Hindlimb muscle (tissue), 1 donor: ENCODE data around the gene RNF214. TPM values are rescaled to one million over a fixed set of nuclear protein-coding genes. Genes with fewer than 3 reads are reported as not detected.
"Not testable (repeated sequence)": the region's sequence is repeated elsewhere in the genome, so short reads cannot be mapped to it uniquely, and the experiment has no call there.

Source experiments
- DNase-seq: peaks from one replicate; pipeline ENCODE4 v3.0.0-alpha.2; 2013
- polyA plus RNA-seq: library from polyadenylated mRNA; unstranded; fragments of 120-200 nt; gene quantifications from one replicate; pipeline ENCODE4 v1.2.1, GENCODE V29; 2013; ENCODE audit not compliant: insufficient read length

Gene RNF214
- polyA plus RNA-seq, 1 donor = 20.9 TPM

DNA sequence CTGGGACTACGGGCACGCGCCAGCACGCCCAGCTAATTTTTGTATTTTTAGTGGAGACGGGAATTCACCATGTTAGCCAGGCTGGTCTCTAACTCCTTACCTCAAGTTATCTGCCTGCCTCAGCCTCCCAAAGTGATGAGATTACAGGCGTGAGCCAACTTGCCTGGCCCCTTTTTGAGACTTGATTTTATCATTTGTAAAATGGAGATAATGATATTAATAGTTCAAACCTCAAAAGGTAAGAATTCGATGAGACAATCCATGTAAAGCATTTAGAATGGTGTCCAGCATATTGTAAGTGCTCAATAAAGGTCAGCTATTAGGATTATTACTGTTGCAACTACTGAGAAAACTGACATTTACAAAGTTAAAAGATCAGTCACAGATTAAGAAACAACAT, 86.3 kb downstream of the RNF214 start:
- no peak for DNase-seq

DNA sequence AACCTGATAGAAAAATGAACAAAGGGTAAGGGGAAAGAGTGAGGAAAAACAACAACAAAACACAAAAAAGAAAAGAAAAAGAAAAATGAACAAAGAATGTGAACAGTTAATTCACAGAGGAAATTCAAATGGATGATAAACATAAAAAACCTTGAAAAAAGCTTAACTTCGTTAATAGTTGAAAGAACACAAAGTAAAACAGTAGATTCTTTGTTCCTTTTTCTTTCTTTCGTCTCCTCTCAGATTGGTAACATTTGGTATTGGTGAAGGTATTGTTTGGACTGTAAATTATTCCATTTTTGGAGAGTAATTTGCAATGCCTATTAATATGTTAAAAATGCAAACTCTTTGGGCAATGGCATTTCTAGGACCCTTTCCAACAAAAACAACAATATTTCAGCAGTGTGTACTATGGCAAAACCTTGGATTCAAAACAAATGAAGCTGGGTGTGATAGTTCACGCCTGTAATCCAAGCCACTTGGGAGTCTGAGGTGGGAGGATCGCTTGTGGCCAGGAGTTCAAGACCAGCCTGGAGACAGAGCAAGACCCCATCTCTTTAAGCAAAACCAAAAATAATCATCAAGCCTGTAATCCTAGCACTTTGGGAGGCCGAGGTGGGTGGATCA, 86.9 kb downstream of the RNF214 start:
- DNase-seq = no peak

DNA sequence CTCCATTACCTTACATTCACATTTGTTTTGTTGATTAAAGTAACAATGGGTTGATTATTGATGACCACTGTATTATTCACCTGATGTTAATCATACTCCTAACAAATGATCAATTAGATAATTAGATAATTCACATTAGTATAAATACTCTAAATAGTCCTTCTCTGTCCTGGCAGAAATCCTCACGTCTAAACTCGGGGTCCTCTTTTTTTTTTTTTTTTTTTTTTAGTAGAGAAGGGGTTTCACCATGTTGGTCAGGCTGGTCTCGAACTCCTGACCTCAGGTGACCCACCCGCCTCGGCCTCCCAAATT, 94.7 kb downstream of the RNF214 start:
- not testable (repeated sequence) for DNase-seq

DNA sequence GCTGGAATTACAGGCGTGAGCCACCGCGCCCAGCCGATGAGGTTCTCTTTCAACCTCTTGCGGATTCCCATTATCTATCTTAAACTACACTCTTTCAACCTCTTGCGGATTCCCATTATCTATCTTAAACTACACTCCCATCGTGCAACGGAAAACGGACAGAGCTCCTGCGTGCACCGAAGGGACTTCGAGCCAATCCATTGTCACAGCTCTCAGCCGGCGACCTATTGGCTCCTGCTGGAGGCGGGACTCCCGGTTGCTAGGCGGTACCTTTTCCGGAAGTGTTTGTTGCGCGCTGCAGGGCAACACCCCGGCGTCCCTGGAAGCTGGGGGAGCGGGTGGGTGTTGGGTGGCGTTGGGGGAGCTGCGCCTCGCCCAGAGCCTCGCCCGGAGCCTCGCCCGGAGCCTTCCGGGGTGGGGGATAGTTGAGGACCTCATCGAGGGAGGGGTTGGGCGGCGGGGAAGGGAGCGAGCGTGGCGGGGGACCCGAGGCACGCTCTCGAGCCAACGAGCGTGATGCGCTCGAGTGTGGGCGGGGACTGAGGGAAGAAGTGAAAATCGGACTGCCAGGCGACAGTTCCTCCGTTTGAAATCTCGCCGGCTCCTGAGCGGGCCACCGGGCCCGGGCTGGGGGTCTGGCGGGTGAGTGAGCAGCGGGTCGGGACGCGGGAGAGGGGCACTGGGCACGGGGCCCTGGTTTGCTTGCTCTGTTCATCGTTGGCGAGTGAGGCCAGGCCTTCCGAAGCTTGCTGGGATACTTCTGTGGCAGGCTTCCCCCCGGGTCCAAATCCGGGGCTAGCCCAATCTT, 95.3 kb downstream of the RNF214 start, which contains the start of gene CEP164:
TSS of gene CEP164 (plus strand) at position 288 of the 808 bp plus-strand sequence. CDS start 10,733 bp downstream, outside the sequence.
- peak; percentile 95 for DNase-seq

DNA sequence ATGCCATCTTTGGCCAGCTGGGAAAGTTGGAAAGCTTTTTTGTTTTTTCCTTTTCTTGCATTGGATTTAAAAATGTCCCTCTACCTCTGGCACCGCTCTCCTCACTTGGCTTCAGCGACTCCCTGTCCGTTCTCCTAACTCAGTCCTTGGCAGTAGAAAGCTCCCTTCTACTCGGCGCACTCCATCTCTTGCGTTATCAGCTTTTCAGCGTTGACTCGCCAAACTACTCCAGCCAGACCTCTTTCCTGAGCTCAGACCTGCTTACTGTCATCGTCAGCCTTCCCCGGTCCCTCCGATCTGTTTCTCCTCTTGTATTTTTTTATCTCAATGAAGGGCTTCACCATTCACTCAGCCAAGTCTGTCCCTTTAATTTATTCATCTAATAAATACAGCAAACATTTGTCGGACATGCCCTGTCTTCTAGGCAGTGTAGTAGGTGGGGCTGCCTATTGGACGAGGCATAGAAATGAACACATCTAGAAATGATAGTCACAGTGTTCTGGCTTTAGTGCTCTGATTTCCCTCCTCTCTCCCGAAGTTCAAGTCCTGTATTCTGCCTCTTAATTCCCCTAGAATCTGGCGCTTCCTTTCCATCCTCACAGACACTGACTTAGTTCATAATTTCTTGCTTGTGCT, 96.0 kb downstream of the RNF214 start:
- DNase-seq = no peak

DNA sequence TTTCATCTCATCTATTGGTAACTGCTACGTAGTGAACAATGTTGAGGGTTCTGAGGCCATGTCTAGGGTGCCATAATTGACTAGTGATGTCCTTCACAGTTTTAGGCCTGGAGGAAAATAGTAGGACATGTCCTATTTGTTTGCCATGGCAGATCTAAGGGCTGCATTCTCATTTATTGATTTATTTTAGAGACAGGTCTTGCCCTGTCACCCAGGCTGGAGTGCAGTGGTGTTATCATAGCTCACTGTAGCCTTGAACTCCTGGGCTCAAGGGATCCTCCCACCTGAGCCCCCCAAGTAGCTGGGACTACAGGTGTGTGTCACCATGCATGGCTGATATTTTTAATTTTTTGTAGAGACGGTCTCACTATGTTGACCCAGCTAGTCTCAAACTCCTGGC, 100.4 kb downstream of the RNF214 start:
- DNase-seq = no peak

DNA sequence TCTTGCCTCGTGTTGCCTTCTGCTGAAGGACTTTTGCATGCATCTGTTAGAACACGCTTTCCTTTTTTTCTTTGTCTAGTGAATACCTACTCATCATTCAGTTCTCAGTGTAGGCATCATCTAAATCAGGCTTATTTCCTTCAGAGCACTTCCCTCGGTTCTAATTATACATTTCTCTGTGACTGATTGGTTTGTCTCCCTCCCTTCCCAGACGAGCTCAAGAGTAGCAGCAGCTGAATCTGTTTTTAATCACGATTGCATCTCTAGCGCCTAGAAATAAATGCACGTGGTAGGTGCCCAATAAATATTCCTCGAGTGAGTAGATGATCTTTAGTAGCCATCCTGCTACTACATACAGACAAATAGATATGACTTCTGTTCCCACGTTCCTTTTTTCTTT, 101.4 kb downstream of the RNF214 start:
- no peak for DNase-seq

DNA sequence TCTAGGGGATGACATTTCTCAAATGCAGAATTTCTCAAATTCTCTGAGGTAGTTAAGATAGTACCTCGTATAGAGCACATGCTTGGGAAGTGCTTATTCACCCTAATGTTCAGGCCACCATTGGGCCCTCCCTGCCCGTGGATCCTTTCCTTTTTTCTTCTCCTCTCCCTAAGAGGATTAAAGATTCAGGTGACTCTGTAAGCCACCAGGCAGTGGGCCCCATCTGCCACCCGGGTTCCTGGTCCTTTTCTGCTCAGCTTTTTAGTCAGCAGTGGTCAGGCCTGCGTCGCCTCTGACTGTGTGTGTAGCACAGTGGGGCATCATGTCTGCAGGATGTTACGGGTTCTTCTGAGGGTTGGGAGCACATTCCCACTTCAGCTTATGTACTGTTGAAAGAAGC, 102.4 kb downstream of the RNF214 start:
- no peak for DNase-seq

DNA sequence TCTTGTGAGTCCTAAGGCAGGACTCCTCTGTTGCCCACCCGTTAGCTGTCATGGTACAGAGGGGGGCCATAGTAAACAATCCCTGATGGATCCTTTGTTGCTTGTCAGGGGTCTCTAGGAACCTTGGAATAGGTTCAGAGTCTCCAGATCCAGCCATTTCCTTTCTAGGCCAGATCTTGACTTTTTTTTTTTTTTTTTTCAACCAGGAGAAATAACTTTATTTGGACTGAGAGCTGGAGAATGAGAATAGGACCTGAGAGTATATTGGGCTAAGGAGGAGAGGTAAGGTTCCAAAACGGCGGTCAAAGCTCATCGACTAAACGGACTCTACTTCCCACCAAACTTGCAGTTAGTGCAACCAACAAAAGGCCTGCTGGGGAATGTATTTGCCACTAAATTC, 102.9 kb downstream of the RNF214 start:
- DNase-seq = no peak

Other genes starting within 250 kb of the RNF214 start
- gene SIK3, start 134.2 kb upstream of the RNF214 start, polyA plus RNA-seq = 47.2 TPM
- gene PAFAH1B2, start 88.4 kb upstream of the RNF214 start, polyA plus RNA-seq = 49.2 TPM
- 43.3 TPM for gene SIDT2, start 53.9 kb upstream of the RNF214 start, polyA plus RNA-seq
- 95.5 TPM for gene TAGLN, start 33.3 kb upstream of the RNF214 start, polyA plus RNA-seq
- gene PCSK7, start 598 bp upstream of the RNF214 start, polyA plus RNA-seq = 28.8 TPM
- 13.8 TPM for gene BACE1-AS, start 58.7 kb downstream of the RNF214 start, polyA plus RNA-seq
- gene BACE1, start 83.6 kb downstream of the RNF214 start, polyA plus RNA-seq = 34.0 TPM
- 13.2 TPM for gene CEP164, start 95.2 kb downstream of the RNF214 start, polyA plus RNA-seq